ENCODE results near the gene CAMSAP2. TPM values are rescaled to one million over a fixed set of nuclear protein-coding genes. Genes with fewer than 3 reads are reported as not detected.

CAMSAP2 gene
- polyA plus RNA-seq, 4 donors: 35.7 to 48.8 (median 43.4) TPM

GRCh38 chr1:200837931-200838571 lies 99.4 kb downstream of the CAMSAP2 start:
- peak in 3 of 4 donors; percentile 10 to 21 (median 18) for DNase-seq (ENCODE audit: low read depth in 4 of 4, low spot score in 3 of 4)

GRCh38 chr1:200838676-200839445 lies 100.2 kb downstream of the CAMSAP2 start:
- no peak for DNase-seq (ENCODE audit: low read depth in 4 of 4, low spot score in 3 of 4)

GRCh38 chr1:200845360-200845759 lies 106.7 kb downstream of the CAMSAP2 start:
- no peak for DNase-seq (ENCODE audit: low read depth in 4 of 4, low spot score in 3 of 4)

GRCh38 chr1:200846398-200846797 lies 107.7 kb downstream of the CAMSAP2 start:
- no peak for DNase-seq (ENCODE audit: low read depth in 4 of 4, low spot score in 3 of 4)

GRCh38 chr1:200849430-200849829 lies 110.7 kb downstream of the CAMSAP2 start:
- no peak for DNase-seq (ENCODE audit: low read depth in 4 of 4, low spot score in 3 of 4)

GRCh38 chr1:200850554-200850953 lies 111.9 kb downstream of the CAMSAP2 start:
- DNase-seq (ENCODE audit: low read depth in 4 of 4, low spot score in 3 of 4): no peak

GRCh38 chr1:200856716-200857357 lies 118.1 kb downstream of the CAMSAP2 start:
- no peak for DNase-seq (ENCODE audit: low read depth in 4 of 4, low spot score in 3 of 4)

- DNase-seq (ENCODE audit: low read depth in 4 of 4, low spot score in 3 of 4): no peak
Observed at GRCh38 chr1:200857804-200858203, 119.1 kb downstream of the CAMSAP2 start.

GRCh38 chr1:200861937-200862647 lies 123.4 kb downstream of the CAMSAP2 start:
- no peak for DNase-seq (ENCODE audit: low read depth in 4 of 4, low spot score in 3 of 4)

GRCh38 chr1:200862713-200863415 lies 124.2 kb downstream of the CAMSAP2 start:
- DNase-seq (ENCODE audit: low read depth in 4 of 4, low spot score in 3 of 4): no peak

GRCh38 chr1:200866116-200866515 lies 127.4 kb downstream of the CAMSAP2 start:
- no peak for DNase-seq (ENCODE audit: low read depth in 4 of 4, low spot score in 3 of 4)

GRCh38 chr1:200866521-200866920 lies 127.8 kb downstream of the CAMSAP2 start:
- DNase-seq (ENCODE audit: low read depth in 4 of 4, low spot score in 3 of 4): no peak

- DNase-seq (ENCODE audit: low read depth in 4 of 4, low spot score in 3 of 4): no peak
Observed at GRCh38 chr1:200867018-200867811, 128.5 kb downstream of the CAMSAP2 start.

GRCh38 chr1:200869376-200869752 lies 130.7 kb downstream of the CAMSAP2 start:
- no peak for DNase-seq (ENCODE audit: low read depth in 4 of 4, low spot score in 3 of 4)

- DNase-seq (ENCODE audit: low read depth in 4 of 4, low spot score in 3 of 4): no peak
Observed at GRCh38 chr1:200869753-200870391, 131.2 kb downstream of the CAMSAP2 start.

- no peak for DNase-seq (ENCODE audit: low read depth in 4 of 4, low spot score in 3 of 4)
Observed at GRCh38 chr1:200872446-200873115, 133.9 kb downstream of the CAMSAP2 start, which contains the start of gene GPR25. Gene GPR25, plus strand, starts transcription at chr1:200872981. Its CDS starts 57 bp downstream, at chr1:200873038.

- DNase-seq (ENCODE audit: low read depth in 4 of 4, low spot score in 3 of 4): no peak
Observed at GRCh38 chr1:200873116-200873670, 134.5 kb downstream of the CAMSAP2 start.
